ENCODE measurements around the gene TMEM217. TPM values are rescaled to one million over a fixed set of nuclear protein-coding genes. Genes with fewer than 3 reads are reported as not detected.
"Not testable (repeated sequence)": the region's sequence is repeated elsewhere in the genome, so short reads cannot be mapped to it uniquely, and the experiment has no call there.

Gene TMEM217
- total and polyA plus RNA-seq, 8 donors, result 2.1 to 5.3 (median 2.5) TPM

DNA sequence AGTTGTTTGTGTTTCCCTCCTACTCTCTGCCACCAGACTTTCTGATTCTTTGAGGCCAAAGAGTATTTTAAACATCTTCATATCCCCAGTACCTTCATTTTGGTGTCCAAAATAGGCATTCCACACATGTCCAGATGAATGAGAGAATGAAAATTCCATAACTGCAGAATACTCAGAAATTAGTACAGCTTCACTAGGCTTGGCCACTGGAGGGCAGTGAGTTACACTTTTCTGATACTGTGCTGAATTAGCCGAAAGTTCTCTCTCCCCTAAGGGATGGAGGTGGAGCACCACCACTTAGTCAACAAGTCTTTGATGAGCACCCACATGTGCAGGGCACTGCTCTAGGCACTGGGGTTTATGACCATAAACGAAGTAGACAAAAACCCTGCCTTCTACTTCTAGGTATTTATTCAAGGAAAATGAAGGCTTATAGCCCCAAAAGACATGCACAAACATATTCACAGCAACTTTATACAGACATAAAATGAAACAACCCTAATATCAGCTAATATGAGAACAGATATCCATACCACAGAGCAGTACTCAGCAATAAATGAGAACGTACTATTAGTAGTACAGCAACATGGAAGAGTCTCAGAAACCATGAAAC is 46.1 kb upstream of the TMEM217 start:
- Histone ChIP-seq H3K9me3 (no peaks in the 10 kb centered on the region), H3K36me3 (peaks cover 0 to 52% of the 10 kb centered on the region in 2 donors), H3K27me3 (no peaks in the 10 kb centered on the region), H3K4me1 (peaks cover 0 to 4% of the 10 kb centered on the region in 2 donors), H3K4me3 (no peak overlapping the region), H3K27ac (no peak overlapping the region)
- intact Hi-C loops (cut with DNase I), result no loop called here
- peak in 1 of 4 donors; percentile 44 for DNase-seq
- ATAC-seq, result peak; percentile 36
- TF ChIP-seq, protein P1, sequence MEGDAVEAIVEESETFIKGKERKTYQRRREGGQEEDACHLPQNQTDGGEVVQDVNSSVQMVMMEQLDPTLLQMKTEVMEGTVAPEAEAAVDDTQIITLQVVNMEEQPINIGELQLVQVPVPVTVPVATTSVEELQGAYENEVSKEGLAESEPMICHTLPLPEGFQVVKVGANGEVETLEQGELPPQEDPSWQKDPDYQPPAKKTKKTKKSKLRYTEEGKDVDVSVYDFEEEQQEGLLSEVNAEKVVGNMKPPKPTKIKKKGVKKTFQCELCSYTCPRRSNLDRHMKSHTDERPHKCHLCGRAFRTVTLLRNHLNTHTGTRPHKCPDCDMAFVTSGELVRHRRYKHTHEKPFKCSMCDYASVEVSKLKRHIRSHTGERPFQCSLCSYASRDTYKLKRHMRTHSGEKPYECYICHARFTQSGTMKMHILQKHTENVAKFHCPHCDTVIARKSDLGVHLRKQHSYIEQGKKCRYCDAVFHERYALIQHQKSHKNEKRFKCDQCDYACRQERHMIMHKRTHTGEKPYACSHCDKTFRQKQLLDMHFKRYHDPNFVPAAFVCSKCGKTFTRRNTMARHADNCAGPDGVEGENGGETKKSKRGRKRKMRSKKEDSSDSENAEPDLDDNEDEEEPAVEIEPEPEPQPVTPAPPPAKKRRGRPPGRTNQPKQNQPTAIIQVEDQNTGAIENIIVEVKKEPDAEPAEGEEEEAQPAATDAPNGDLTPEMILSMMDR (IDR thresholded peaks at IDR 0.05), result peak in 1 of 2 donors; percentile 35

DNA sequence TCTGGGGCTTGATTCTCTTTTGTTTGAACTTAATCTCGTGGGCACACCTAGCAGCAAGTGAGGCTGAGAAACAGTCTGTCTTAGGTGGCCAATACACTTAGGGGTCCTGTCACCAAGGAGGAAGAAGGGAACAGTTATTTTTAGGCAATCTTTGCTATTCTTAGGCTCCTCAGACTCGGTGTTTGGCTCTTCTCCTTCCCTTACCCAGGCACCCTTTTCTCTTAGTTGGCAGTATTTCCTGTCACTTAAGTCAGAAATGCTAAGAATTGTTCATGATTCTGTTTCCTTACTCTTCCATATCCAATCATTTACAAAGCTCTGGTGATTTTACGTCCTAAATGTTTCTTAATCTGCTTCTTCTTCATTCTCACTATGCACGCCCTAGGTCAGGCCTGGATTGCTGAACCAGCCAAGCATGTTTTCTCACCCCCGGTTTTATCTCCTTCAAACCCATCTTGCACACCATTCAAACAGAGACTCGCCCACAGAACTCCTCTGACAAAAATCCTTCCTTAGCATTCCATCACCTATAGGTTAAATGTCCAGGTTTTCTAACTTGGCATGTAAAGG is 45.2 kb upstream of the TMEM217 start:
- Histone ChIP-seq H3K4me1 (peaks cover 0 to 4% of the 10 kb centered on the region in 2 donors), H3K4me3 (no peak overlapping the region), H3K36me3 (peaks cover 0 to 55% of the 10 kb centered on the region in 2 donors), H3K27ac (no peak overlapping the region), H3K9me3 (no peaks in the 10 kb centered on the region), H3K27me3 (no peaks in the 10 kb centered on the region)
- DNase-seq (no peak), ATAC-seq (no peak)
- TF ChIP-seq, protein P1 (IDR thresholded peaks at IDR 0.05), result no peak
- intact Hi-C loops (cut with DNase I), result no loop called here

DNA sequence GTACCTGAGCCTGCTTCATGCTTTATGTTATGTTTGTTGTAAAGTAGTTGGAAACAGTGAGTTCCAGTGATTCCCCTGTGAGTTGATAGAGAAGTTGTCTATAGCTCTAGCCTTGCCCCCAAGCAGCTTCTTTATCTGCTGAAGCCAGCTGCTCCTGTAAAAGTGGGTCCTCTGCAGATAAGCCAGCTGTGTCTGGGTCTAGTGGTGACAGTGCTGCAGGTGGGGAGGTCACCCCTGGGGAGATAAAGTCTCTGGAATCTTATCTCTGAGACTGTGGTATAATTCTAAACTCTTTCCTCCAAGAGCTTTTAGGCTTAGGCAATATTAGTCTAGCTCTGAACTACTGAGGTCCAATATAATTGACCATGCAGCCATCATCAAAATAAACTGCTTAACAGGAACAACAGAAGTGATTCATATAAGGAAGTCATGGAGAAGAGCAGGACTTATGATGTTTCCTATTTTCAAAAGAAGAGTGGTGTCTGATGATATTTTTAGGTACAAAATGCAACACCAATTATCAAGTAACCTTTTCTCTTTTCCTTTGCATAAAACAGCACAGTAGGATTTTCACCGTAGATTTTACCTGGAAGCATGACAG is 44.2 kb upstream of the TMEM217 start:
- intact Hi-C loops (cut with DNase I), result no loop called here
- no peak for ATAC-seq
- TF ChIP-seq, protein P1 (IDR thresholded peaks at IDR 0.05), result no peak
- Histone ChIP-seq H3K27me3 (no peaks in the 10 kb centered on the region), H3K9me3 (no peaks in the 10 kb centered on the region), H3K4me3 (no peak overlapping the region), H3K4me1 (no peaks in the 10 kb centered on the region), H3K27ac (no peak overlapping the region), H3K36me3 (peaks cover 0 to 56% of the 10 kb centered on the region in 2 donors)
- no peak for DNase-seq

DNA sequence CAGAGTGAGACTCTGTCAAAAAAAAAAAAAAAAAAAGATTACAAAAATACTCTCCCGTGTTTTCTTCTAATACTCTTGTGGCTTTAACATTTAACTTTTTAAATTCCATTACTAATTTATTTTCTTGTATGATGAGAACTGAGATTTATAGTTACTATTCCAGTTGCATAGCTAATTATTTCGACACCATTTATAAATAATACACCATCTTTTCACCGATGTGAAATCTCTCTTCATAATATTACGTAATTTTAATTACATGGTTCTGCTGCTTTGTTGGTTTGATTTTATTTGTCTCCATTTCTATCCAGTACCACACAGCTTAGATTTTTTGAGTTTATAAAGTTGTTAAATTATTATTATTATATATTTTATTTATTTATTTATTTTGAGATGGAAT is 42.0 kb upstream of the TMEM217 start:
- Histone ChIP-seq H3K4me1 (no peaks in the 10 kb centered on the region), H3K4me3 (no peak overlapping the region), H3K9me3 (no peaks in the 10 kb centered on the region), H3K27me3 (no peaks in the 10 kb centered on the region), H3K27ac (no peak overlapping the region), H3K36me3 (peaks cover 0 to 68% of the 10 kb centered on the region in 2 donors)
- DNase-seq (no peak), ATAC-seq (no peak)
- TF ChIP-seq, protein P1 (IDR thresholded peaks at IDR 0.05), result no peak
- intact Hi-C loops (cut with DNase I), result no loop called here

DNA sequence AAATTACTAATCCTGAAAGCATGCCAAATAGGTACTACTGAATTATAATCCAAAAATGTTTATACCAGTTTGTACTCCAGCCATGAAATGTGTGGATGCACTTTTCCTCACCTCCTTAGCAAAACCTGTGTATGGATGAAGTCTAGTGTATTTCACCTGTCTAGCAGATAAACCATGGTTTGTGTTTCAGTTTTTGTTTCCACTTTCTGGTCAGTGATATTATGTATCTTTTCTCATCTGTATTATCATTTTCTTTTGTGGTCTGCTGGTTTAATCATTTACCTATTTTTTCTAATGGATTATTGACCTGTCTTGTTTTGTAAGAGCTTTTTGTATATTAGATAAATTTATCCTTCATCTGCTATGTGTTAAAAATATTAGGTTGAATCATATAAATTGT is 41.0 kb upstream of the TMEM217 start:
- intact Hi-C loops (cut with DNase I), result no loop called here
- no peaks in the 10 kb centered on the region for H3K9me3 ChIP-seq
- H3K4me3 ChIP-seq, result no peak overlapping the region
- DNase-seq (no peak), ATAC-seq (no peak)
- no peaks in the 10 kb centered on the region for H3K27me3 ChIP-seq
- no peak overlapping the region for H3K27ac ChIP-seq
- H3K36me3 ChIP-seq, result peaks cover 0 to 72% of the 10 kb centered on the region in 2 donors
- no peaks in the 10 kb centered on the region for H3K4me1 ChIP-seq
- TF ChIP-seq, protein P1 (IDR thresholded peaks at IDR 0.05), result no peak

DNA sequence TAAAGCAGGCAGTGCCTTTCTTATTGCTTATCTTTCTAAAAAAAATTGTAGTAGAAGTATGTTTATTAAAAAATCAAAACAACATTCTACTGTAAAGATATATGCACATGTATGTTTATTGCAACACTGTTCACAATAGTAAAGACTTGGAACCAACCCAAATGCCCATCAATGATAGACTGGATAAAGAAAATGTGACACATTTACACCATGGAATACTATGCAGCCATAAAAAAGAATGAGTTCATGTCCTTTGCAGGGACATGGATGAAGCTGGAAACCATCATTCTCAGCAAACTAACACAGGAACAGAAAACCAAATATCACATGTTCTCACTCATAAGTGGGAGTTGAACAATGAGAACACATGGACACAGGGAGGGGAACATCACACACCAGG is 39.7 kb upstream of the TMEM217 start:
- H3K9me3 ChIP-seq; ATAC-seq; H3K27me3 ChIP-seq; DNase-seq; H3K27ac ChIP-seq; H3K4me1 ChIP-seq; H3K4me3 ChIP-seq; intact Hi-C loops (cut with DNase I): not testable (repeated sequence)
- H3K36me3 ChIP-seq, result peaks cover 0 to 72% of the 10 kb centered on the region in 2 donors
